ENCODE measurements around the gene F2RL1. TPM values are rescaled to one million over a fixed set of nuclear protein-coding genes. Genes with fewer than 3 reads are reported as not detected.
"Not testable (repeated sequence)": the region's sequence is repeated elsewhere in the genome, so short reads cannot be mapped to it uniquely, and the experiment has no call there.

Gene F2RL1
- total RNA-seq, 1 donor from 2014 or later = 0.52 TPM

DNA sequence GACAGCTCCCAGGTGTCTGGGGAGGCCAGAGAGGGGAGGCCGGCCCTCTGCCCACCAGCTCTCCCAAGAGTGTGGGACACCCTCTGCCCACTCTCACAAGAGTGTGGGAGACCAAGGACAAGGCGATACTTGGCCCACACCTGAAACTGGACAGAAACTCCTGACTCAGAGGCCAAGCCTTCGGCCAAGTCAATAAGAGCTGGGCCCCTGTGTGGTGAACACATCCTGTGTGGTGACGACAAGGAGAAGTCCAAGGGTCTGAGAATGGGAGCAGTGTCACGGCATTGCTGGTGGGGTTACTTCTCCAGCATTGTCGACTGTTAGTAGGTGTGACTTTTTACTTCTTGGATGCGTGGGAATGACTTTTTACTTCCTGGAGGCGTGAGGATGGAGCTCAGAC is 14.6 kb upstream of the F2RL1 start:
- H3K27ac ChIP-seq (ENCODE audit: low read depth, low read length) = no peak overlapping the region
- no peaks in the 10 kb centered on the region for H3K4me1 ChIP-seq (ENCODE audit: control insufficient read depth in 3 of 3, insufficient read depth in 3 of 3, low read length in 3 of 3)

DNA sequence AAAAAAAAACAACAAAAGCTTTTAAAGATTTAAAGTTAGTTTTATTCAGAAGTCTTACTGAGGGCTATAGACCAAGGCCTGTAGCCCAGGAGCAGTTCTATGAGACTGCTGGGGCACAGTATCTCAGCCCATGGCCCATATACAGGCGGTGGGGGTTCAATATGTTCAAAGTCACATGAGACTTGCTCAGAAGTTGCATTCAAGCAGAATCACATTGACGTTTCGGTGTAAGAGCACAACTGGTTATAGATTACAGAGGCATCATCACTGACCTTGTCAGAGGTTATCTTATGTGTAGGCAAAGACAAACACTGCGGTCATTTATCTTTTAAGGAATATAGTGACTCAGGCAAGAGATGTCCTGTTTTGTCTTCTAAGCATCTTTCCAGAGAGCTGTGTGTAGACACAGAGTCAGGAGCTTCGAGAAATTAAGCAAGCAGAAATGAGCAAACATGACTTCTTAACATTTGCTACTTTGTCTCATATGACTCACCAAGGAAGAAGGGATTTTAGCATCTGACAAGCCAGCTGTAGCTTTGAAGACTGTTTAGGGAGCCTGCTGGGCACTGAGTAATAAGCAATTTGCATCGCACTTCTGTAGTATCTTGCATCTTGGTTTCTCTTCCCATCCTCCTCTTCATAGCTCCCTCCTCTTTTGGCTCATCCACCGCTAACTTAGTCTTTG is 12.9 kb upstream of the F2RL1 start:
- H3K27me3 ChIP-seq (ENCODE audit: control insufficient read depth in 3 of 3, insufficient read depth in 3 of 3, low read length in 3 of 3) = no peaks in the 10 kb centered on the region
- H3K36me3 ChIP-seq (ENCODE audit: control insufficient read depth in 3 of 3, insufficient read depth in 3 of 3, low read length in 3 of 3) = no peaks in the 10 kb centered on the region
- H3K4me3 ChIP-seq (ENCODE audit: low read length in 3 of 3) = no peak overlapping the region
- H3K27ac ChIP-seq (ENCODE audit: low read depth, low read length) = no peak overlapping the region
- H3K9me3 ChIP-seq (ENCODE audit: control insufficient read depth in 3 of 3, low read length in 3 of 3) = no peaks in the 10 kb centered on the region
- no peaks in the 10 kb centered on the region for H3K4me1 ChIP-seq (ENCODE audit: control insufficient read depth in 3 of 3, insufficient read depth in 3 of 3, low read length in 3 of 3)
- no peak overlapping the region for H3K9ac ChIP-seq (ENCODE audit: low read depth in 1 of 3, low read length in 3 of 3)

More for the DNA sequence above, 14.6 kb upstream of the F2RL1 start:
- Histone ChIP-seq H3K9ac (ENCODE audit: low read depth in 1 of 3, low read length in 3 of 3) (no peak overlapping the region), H3K36me3 (ENCODE audit: control insufficient read depth in 3 of 3, insufficient read depth in 3 of 3, low read length in 3 of 3) (no peaks in the 10 kb centered on the region), H3K4me3 (ENCODE audit: low read length in 3 of 3) (no peak overlapping the region), H3K9me3 (ENCODE audit: control insufficient read depth in 3 of 3, low read length in 3 of 3) (no peaks in the 10 kb centered on the region), H3K27me3 (ENCODE audit: control insufficient read depth in 3 of 3, insufficient read depth in 3 of 3, low read length in 3 of 3) (no peaks in the 10 kb centered on the region)

DNA sequence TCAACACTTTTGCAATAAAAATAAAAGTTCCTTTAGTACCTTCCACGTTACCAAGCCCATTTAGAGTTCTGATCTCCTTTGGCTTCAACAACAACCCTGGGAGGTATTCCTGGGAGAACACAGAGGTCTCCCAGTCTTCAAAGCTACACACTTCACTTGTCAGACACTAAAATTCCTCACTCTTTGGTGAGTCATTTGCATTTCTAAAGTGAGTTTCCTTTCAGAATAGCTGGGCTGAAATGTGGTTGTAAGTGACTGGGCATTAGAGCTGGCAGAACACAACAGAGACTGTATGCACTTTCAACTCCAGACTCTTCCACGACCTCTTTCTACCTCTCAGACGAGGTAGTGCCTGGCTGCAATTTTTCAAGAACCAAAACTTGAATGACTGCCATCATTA is 11.5 kb upstream of the F2RL1 start:
- H3K27me3 ChIP-seq (ENCODE audit: control insufficient read depth in 3 of 3, insufficient read depth in 3 of 3, low read length in 3 of 3) = no peaks in the 10 kb centered on the region
- H3K9ac ChIP-seq (ENCODE audit: low read depth in 1 of 3, low read length in 3 of 3) = no peak overlapping the region

DNA sequence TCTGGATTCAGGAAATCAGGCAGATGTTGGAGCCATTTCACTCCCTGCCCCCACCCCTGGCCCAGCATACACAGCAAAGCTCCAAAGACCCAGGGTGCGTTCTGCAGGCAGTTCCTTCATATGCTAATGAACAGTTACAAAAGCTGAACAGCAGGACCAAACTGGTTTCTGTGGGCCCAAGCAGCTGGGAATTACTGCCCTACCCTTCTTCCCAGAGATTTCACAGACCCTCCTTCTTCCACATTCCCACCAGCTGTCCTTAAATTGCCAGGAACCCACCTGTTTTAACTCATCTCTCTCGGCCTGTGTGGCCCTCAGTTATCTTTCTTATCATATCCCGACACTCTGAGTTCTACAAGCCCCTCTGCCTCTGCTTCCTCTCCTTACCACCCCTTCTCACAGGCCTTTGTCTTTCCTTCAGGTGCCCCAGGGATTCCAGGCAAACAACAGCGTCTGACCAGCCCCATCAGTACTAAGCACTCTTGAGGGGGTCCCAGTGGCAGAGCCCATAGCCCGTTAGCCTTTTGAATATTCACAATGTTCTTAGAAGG is 10.6 kb upstream of the F2RL1 start:
- Histone ChIP-seq H3K9ac (ENCODE audit: low read depth in 1 of 3, low read length in 3 of 3) (no peak overlapping the region), H3K27ac (ENCODE audit: low read depth, low read length) (no peak overlapping the region)

More for the DNA sequence above, 11.5 kb upstream of the F2RL1 start:
- Histone ChIP-seq H3K36me3 (ENCODE audit: control insufficient read depth in 3 of 3, insufficient read depth in 3 of 3, low read length in 3 of 3) (no peaks in the 10 kb centered on the region), H3K27ac (ENCODE audit: low read depth, low read length) (no peak overlapping the region), H3K4me3 (ENCODE audit: low read length in 3 of 3) (no peak overlapping the region), H3K4me1 (ENCODE audit: control insufficient read depth in 3 of 3, insufficient read depth in 3 of 3, low read length in 3 of 3) (no peaks in the 10 kb centered on the region), H3K9me3 (ENCODE audit: control insufficient read depth in 3 of 3, low read length in 3 of 3) (no peaks in the 10 kb centered on the region)

DNA sequence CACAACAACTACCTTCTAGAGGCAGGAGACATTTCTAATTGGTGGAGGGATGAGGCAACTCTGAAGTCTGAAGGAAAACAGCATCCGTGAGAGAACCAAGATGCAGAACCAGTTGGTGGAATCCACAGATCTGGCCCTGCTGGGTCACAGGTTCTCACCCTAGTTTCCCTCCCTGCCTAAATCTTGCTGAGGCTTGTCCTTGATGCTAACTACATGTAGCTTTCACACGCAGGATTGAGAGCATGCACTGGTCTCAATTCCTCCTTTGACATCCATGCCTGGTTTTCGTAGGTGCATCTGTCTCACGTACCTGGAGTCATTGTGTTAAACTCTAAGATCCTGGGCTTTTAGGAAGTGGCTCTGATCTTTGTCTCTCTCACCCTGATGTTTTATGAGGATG is 9.7 kb upstream of the F2RL1 start:
- H3K4me1 ChIP-seq (ENCODE audit: control insufficient read depth in 3 of 3, insufficient read depth in 3 of 3, low read length in 3 of 3) = no peaks in the 10 kb centered on the region
- no peak overlapping the region for H3K4me3 ChIP-seq (ENCODE audit: low read length in 3 of 3)
- no peaks in the 10 kb centered on the region for H3K27me3 ChIP-seq (ENCODE audit: control insufficient read depth in 3 of 3, insufficient read depth in 3 of 3, low read length in 3 of 3)
- H3K36me3 ChIP-seq (ENCODE audit: control insufficient read depth in 3 of 3, insufficient read depth in 3 of 3, low read length in 3 of 3) = no peaks in the 10 kb centered on the region
- H3K27ac ChIP-seq (ENCODE audit: low read depth, low read length) = no peak overlapping the region
- H3K9ac ChIP-seq (ENCODE audit: low read depth in 1 of 3, low read length in 3 of 3) = no peak overlapping the region
- no peaks in the 10 kb centered on the region for H3K9me3 ChIP-seq (ENCODE audit: control insufficient read depth in 3 of 3, low read length in 3 of 3)

More for the DNA sequence above, 10.6 kb upstream of the F2RL1 start:
- Histone ChIP-seq H3K9me3 (ENCODE audit: control insufficient read depth in 3 of 3, low read length in 3 of 3) (no peaks in the 10 kb centered on the region), H3K4me1 (ENCODE audit: control insufficient read depth in 3 of 3, insufficient read depth in 3 of 3, low read length in 3 of 3) (no peaks in the 10 kb centered on the region), H3K27me3 (ENCODE audit: control insufficient read depth in 3 of 3, insufficient read depth in 3 of 3, low read length in 3 of 3) (no peaks in the 10 kb centered on the region), H3K36me3 (ENCODE audit: control insufficient read depth in 3 of 3, insufficient read depth in 3 of 3, low read length in 3 of 3) (no peaks in the 10 kb centered on the region), H3K4me3 (ENCODE audit: low read length in 3 of 3) (no peak overlapping the region)

DNA sequence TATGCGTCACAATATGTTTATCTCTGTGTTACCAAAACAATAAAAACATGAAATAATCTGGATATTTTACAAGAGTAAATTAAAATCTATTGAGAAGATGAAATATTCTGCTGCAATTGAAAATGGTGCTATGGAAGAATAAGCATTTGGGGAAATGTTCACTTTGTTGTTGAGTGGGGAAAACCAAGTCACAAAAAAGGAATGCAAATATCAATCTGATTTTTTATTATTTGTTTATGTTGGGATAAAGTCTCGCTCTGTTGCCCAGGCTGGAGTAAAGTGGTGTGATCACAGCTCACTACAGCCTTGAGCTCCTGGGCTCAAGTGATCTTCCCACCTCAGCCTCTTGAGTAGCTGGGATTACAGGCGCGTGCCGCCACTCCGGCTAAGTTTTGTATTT is 8.6 kb upstream of the F2RL1 start:
- Histone ChIP-seq H3K4me1 (ENCODE audit: control insufficient read depth in 3 of 3, insufficient read depth in 3 of 3, low read length in 3 of 3) (no peaks in the 10 kb centered on the region), H3K9ac (ENCODE audit: low read depth in 1 of 3, low read length in 3 of 3) (no peak overlapping the region), H3K36me3 (ENCODE audit: control insufficient read depth in 3 of 3, insufficient read depth in 3 of 3, low read length in 3 of 3) (no peaks in the 10 kb centered on the region), H3K9me3 (ENCODE audit: control insufficient read depth in 3 of 3, low read length in 3 of 3) (no peaks in the 10 kb centered on the region), H3K27me3 (ENCODE audit: control insufficient read depth in 3 of 3, insufficient read depth in 3 of 3, low read length in 3 of 3) (no peaks in the 10 kb centered on the region), H3K27ac (ENCODE audit: low read depth, low read length) (no peak overlapping the region), H3K4me3 (ENCODE audit: low read length in 3 of 3) (no peak overlapping the region)

DNA sequence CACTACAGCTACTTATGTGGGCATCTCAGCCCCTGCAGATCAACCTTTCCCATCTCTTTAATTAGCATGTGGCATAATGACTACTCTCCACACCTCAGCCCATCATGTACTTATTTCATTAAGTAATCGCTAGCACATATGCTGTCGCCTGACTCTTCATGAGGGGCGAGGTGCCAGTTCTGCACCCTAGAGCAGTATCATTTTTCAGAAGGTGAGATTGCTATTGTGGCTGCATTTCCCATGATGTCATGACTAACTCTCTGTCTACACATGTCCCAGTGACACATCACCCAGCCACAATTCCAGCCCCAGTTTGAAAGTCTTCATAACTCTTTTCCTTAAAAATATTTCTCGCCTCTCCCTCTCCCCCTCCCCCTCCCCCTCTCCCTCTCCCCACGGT is 7.6 kb upstream of the F2RL1 start:
- H3K27ac ChIP-seq (ENCODE audit: low read depth, low read length) = no peak overlapping the region
- no peaks in the 10 kb centered on the region for H3K36me3 ChIP-seq (ENCODE audit: control insufficient read depth in 3 of 3, insufficient read depth in 3 of 3, low read length in 3 of 3)
- H3K9ac ChIP-seq (ENCODE audit: low read depth in 1 of 3, low read length in 3 of 3) = no peak overlapping the region
- no peak overlapping the region for H3K4me3 ChIP-seq (ENCODE audit: low read length in 3 of 3)
- no peaks in the 10 kb centered on the region for H3K4me1 ChIP-seq (ENCODE audit: control insufficient read depth in 3 of 3, insufficient read depth in 3 of 3, low read length in 3 of 3)
- H3K9me3 ChIP-seq (ENCODE audit: control insufficient read depth in 3 of 3, low read length in 3 of 3) = no peaks in the 10 kb centered on the region
- H3K27me3 ChIP-seq (ENCODE audit: control insufficient read depth in 3 of 3, insufficient read depth in 3 of 3, low read length in 3 of 3) = no peaks in the 10 kb centered on the region

DNA sequence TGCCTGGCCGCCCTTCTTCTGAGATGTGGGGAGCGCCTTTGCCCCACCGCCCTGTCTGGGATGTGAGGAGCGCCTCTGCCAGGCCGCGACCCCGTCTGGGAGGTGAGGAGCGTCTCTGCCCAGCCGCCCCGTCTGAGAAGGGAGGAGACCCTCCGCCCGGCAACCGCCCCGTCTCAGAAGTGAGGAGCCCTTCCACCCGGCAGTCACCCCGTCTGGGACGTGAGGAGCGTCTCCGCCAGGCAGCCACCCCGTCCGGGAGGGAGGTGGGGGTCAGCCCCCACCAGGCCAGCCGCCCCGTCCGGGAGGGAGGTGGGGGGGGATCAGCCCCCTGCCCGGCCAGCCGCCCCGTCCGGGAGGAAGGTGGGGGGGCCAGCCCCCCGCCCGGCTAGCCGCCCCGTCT is 6.6 kb upstream of the F2RL1 start:
- not testable (repeated sequence) for H3K36me3 ChIP-seq (ENCODE audit: control insufficient read depth in 3 of 3, insufficient read depth in 3 of 3, low read length in 3 of 3); H3K4me3 ChIP-seq (ENCODE audit: low read length in 3 of 3); H3K9me3 ChIP-seq (ENCODE audit: control insufficient read depth in 3 of 3, low read length in 3 of 3); H3K4me1 ChIP-seq (ENCODE audit: control insufficient read depth in 3 of 3, insufficient read depth in 3 of 3, low read length in 3 of 3); H3K27ac ChIP-seq (ENCODE audit: low read depth, low read length); H3K27me3 ChIP-seq (ENCODE audit: control insufficient read depth in 3 of 3, insufficient read depth in 3 of 3, low read length in 3 of 3); H3K9ac ChIP-seq (ENCODE audit: low read depth in 1 of 3, low read length in 3 of 3)

DNA sequence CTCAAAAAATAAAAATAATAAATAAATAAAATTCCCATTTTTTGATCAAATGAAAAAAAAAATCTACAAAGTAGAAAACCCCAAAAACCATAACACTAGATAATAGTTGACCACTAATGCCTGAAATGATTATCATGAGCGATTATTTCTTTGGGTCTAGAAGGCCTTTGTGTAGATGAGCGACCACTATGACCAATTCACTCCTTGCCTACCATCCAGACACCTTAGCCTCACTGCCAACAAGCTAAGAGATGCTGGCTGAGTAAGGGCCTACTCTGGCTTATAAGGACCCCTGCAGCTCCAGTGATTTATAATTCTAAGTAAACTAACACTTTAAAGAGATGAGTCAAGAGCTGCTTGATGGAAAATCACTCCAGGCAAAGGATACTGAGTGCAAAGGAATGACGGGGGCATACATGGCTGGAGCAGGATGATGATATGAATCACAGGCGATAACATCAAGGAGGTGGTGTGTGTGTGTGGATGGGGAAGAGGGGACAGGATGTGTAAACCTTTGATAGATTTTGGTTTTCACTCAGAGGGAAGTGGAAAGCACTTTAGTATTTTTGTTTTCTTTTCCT is 4.8 kb upstream of the F2RL1 start:
- H3K27me3 ChIP-seq (ENCODE audit: control insufficient read depth in 3 of 3, insufficient read depth in 3 of 3, low read length in 3 of 3) = peaks cover 7 to 13% (median 8%) of the 10 kb centered on the region in 3 donors
- H3K4me3 ChIP-seq (ENCODE audit: low read length in 3 of 3) = no peak overlapping the region
- no peaks in the 10 kb centered on the region for H3K36me3 ChIP-seq (ENCODE audit: control insufficient read depth in 3 of 3, insufficient read depth in 3 of 3, low read length in 3 of 3)
- H3K9me3 ChIP-seq (ENCODE audit: control insufficient read depth in 3 of 3, low read length in 3 of 3) = no peaks in the 10 kb centered on the region
- no peak overlapping the region for H3K27ac ChIP-seq (ENCODE audit: low read depth, low read length)
- no peak overlapping the region for H3K9ac ChIP-seq (ENCODE audit: low read depth in 1 of 3, low read length in 3 of 3)
- peaks cover under 1 to 3% (median 1%) of the 10 kb centered on the region in 3 donors for H3K4me1 ChIP-seq (ENCODE audit: control insufficient read depth in 3 of 3, insufficient read depth in 3 of 3, low read length in 3 of 3)

DNA sequence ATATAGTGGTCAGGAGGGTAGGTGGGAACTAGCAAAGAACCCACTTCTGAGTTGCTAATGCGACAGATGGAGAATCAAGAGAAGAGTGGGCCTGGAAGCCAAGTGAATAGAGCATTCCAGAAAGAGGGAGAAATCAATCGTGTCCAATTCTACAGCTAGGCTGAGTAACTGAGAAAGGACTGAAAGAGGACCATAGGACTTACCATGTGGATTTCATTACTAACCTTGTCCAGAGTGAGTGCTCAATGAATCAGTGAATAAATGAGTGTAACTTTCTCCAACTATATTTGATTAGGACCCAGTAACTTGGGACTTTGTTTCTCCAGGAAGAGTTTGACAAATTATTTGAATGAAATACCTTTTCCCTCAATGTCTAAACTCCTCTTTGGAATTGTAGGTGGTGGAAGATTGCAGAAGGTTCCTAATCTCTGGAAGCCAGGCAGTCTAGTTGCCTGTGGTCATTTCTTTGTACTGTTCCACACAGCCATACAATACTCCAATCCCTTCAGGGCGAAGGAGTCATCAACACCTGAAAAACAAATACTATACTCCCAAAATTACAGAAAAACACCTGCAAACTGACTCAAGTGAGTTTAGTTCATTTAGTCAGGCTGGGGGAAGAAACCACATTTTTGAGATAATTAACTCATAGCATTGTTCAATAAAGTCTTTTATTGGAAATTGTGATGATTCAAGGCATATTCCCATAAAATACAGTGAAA is 2.6 kb upstream of the F2RL1 start:
- Histone ChIP-seq H3K9me3 (ENCODE audit: control insufficient read depth in 3 of 3, low read length in 3 of 3) (no peaks in the 10 kb centered on the region), H3K9ac (ENCODE audit: low read depth in 1 of 3, low read length in 3 of 3) (no peak overlapping the region), H3K27ac (ENCODE audit: low read depth, low read length) (no peak overlapping the region), H3K4me1 (ENCODE audit: control insufficient read depth in 3 of 3, insufficient read depth in 3 of 3, low read length in 3 of 3) (peaks cover 5 to 13% (median 9%) of the 10 kb centered on the region in 3 donors), H3K36me3 (ENCODE audit: control insufficient read depth in 3 of 3, insufficient read depth in 3 of 3, low read length in 3 of 3) (no peaks in the 10 kb centered on the region), H3K4me3 (ENCODE audit: low read length in 3 of 3) (no peak overlapping the region), H3K27me3 (ENCODE audit: control insufficient read depth in 3 of 3, insufficient read depth in 3 of 3, low read length in 3 of 3) (peaks cover 13 to 24% (median 20%) of the 10 kb centered on the region in 3 donors)
